CD4-positive, alpha-beta T cell (primary cell): ENCODE data around the gene RNF169. TPM values are rescaled to one million over a fixed set of nuclear protein-coding genes. Genes with fewer than 3 reads are reported as not detected.

Experiments
- ATAC-seq: fragments of 200-7000 bp; cut with Tn5 transposase; one replicate; pipeline ENCODE4 v1.10.0; 2022; ENCODE audit warnings: mild to moderate bottlenecking; ENCODE audit not compliant: poor library complexity
- CTCF ChIA-PET: fragments of 350-600 bp; sonication (Branson Sonifier 250); formaldehyde crosslinking; loops from one replicate; lab custom pipeline; 2021; ENCODE audit warnings: antibody characterized with exemption, inconsistent platforms; lab: Charles Lee
- POLR2A ChIA-PET: fragments of 350-600 bp; sonication (Branson Sonifier 250); formaldehyde crosslinking; loops from one replicate; lab custom pipeline; 2021; ENCODE audit warnings: antibody characterized with exemption, inconsistent platforms; lab: Charles Lee
- DNase-seq, 14 experiments: peaks; one replicate each; pipeline ENCODE4 v3.0.0-alpha.2; 2013 to 2020; ENCODE audit warnings: mixed read lengths in 2 of 14
- H3K27ac ChIP-seq, 2 donors: one replicate each; pipeline versions ENCODE4 v1.5.1 to v1.7.0; 2013; ENCODE audit warnings: low read length in 2 of 2, low read depth in 1 of 2, mild to moderate bottlenecking in 1 of 2
- H3K27me3 ChIP-seq, 2 experiments: 1 replicate in 1 of 2; 2 replicates in 1 of 2; pipeline versions ENCODE4 v1.6.1 to v1.7.0; 2013; ENCODE audit warnings: low read length in 2 of 2, control low read depth in 1 of 2, mild to moderate bottlenecking in 1 of 2, moderate library complexity in 1 of 2; ENCODE audit not compliant: insufficient read depth in 2 of 2, control insufficient read depth in 1 of 2
- H3K36me3 ChIP-seq: one replicate; pipeline ENCODE4 v1.6.1; 2013; ENCODE audit warnings: low read length, control low read depth; ENCODE audit not compliant: insufficient read depth
- H3K4me1 ChIP-seq: one replicate; pipeline ENCODE4 v1.6.1; 2013; ENCODE audit warnings: low read length, control low read depth; ENCODE audit not compliant: insufficient read depth
- H3K4me3 ChIP-seq: one replicate; pipeline ENCODE4 v1.5.1; 2013; ENCODE audit warnings: mild to moderate bottlenecking, low read length, moderate library complexity
- H3K9me3 ChIP-seq, 2 experiments: 1 replicate in 1 of 2; 2 replicates in 1 of 2; pipeline versions ENCODE4 v1.6.1 to v1.7.0; 2013; ENCODE audit warnings: low read length in 2 of 2, mild to moderate bottlenecking in 2 of 2, control low read depth in 1 of 2, moderate library complexity in 1 of 2; ENCODE audit not compliant: control insufficient read depth in 1 of 2, insufficient read depth in 1 of 2
- H3K27ac Mint-ChIP-seq: one replicate; pipeline ENCODE4 v1.8.0; 2020; ENCODE audit warnings: mixed read lengths
- H3K27me3 Mint-ChIP-seq: one replicate; pipeline ENCODE4 v1.8.0; 2021; ENCODE audit warnings: mixed read lengths
- H3K36me3 Mint-ChIP-seq: one replicate; pipeline ENCODE4 v1.8.0; 2021; ENCODE audit warnings: low read depth, mixed read lengths
- H3K4me1 Mint-ChIP-seq: one replicate; pipeline ENCODE4 v1.8.0; 2021; ENCODE audit warnings: low read depth, mixed read lengths
- H3K4me3 Mint-ChIP-seq: one replicate; pipeline ENCODE4 v1.8.0; 2020; ENCODE audit warnings: mild to moderate bottlenecking, mixed read lengths
- H3K9me3 Mint-ChIP-seq: one replicate; pipeline ENCODE4 v1.8.0; 2020; ENCODE audit warnings: mixed read lengths
- intact Hi-C, 2 experiments: fragments of 100-400 bp; cut with DNase I in 1 of 2; cut with micrococcal nuclease in 1 of 2; formaldehyde crosslinking; loops; one replicate each; pipeline versions ENCODE4 v1.15.1 to v1.9.0; 2023 to 2025; cut with DNase I, micrococcal nuclease
- total RNA-seq, 174 experiments: library from RNA in 2 of 174; stranded (reverse) in 2 of 174; gene quantifications; one replicate each; pipeline ENCODE4 v1.2.3 and lab custom pipeline; 2021 to 2026
- TF ChIP-seq, protein P1 (sequence below): fragments of 200-600 bp; IDR thresholded peaks from one replicate; pipeline ENCODE4 v1.8.0; 2022; ENCODE audit warnings: antibody characterized with exemption, mild to moderate bottlenecking

The RNF169 gene
- total RNA-seq, 2 experiments from 2014 or later = 15.2 to 15.5 TPM

DNA sequence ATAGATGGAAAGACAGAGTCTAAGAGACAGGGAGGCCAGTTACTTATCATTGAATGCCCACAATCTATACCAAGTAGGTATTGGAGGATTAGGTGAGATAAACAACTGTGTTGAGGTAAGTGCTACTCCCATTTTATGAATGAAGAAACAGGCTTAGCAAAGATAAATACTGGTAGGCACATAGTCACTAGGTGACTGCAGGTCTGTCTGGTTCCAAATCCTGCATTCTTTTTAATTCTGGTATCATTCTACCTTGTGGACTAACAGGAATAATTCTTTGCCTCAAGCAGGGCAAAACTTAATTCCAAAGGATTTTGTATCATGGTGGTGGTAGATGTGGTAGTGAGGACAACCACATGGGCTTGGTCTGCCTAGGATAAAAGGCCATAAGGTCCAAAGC, 28.4 kb downstream of the RNF169 start:
- ChIA-PET POLR2A (no interaction called here), CTCF (no interaction called here)
- TF ChIP-seq, protein P1, sequence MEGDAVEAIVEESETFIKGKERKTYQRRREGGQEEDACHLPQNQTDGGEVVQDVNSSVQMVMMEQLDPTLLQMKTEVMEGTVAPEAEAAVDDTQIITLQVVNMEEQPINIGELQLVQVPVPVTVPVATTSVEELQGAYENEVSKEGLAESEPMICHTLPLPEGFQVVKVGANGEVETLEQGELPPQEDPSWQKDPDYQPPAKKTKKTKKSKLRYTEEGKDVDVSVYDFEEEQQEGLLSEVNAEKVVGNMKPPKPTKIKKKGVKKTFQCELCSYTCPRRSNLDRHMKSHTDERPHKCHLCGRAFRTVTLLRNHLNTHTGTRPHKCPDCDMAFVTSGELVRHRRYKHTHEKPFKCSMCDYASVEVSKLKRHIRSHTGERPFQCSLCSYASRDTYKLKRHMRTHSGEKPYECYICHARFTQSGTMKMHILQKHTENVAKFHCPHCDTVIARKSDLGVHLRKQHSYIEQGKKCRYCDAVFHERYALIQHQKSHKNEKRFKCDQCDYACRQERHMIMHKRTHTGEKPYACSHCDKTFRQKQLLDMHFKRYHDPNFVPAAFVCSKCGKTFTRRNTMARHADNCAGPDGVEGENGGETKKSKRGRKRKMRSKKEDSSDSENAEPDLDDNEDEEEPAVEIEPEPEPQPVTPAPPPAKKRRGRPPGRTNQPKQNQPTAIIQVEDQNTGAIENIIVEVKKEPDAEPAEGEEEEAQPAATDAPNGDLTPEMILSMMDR = no peak
- Histone ChIP-seq H3K27me3 (no peaks in the 10 kb centered on the region), H3K4me1 (peaks cover 8% of the 10 kb centered on the region), H3K4me3 (no peak overlapping the region), H3K27ac (no peak overlapping the region), H3K36me3 (no peaks in the 10 kb centered on the region), H3K9me3 (no peaks in the 10 kb centered on the region)
- Mint-ChIP-seq H3K4me3 (no peak overlapping the region), H3K36me3 (no peaks in the 10 kb centered on the region), H3K27me3 (no peaks in the 10 kb centered on the region), H3K4me1 (peaks cover 41% of the 10 kb centered on the region), H3K9me3 (no peaks in the 10 kb centered on the region), H3K27ac (no peak overlapping the region)
- ATAC-seq = no peak
- intact Hi-C loops = no loop called here
- no peak for DNase-seq

DNA sequence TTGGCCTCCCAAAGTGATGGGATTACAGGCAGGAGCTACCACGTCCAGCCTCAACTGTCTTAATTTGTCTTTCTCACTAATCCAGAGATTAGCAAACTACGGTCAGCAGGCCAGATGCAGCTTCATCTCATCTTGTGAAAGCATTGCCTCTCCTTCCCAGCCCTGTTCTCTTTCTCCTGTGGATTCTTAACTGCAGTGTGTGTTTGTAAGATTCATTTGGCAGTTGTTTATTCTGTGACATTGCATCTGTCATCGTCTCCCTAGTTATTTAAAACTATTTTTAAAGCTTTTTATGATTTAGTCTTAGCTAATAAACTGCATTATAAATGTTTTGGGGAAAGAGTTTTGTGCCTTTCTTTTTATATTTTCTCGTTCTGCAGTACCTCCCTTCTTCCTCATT, 29.2 kb downstream of the RNF169 start:
- ATAC-seq (no peak), DNase-seq (no peak)
- intact Hi-C loops = no loop called here
- POLR2A ChIA-PET = no interaction called here
- H3K27ac Mint-ChIP-seq = no peak overlapping the region
- no peaks in the 10 kb centered on the region for H3K9me3 Mint-ChIP-seq
- Histone ChIP-seq H3K36me3 (no peaks in the 10 kb centered on the region), H3K4me3 (no peak overlapping the region), H3K9me3 (no peaks in the 10 kb centered on the region), H3K27ac (no peak overlapping the region), H3K27me3 (no peaks in the 10 kb centered on the region), H3K4me1 (peaks cover 14% of the 10 kb centered on the region)
- peaks cover 36% of the 10 kb centered on the region for H3K4me1 Mint-ChIP-seq
- TF ChIP-seq, protein P1 = no peak
- H3K4me3 Mint-ChIP-seq = no peak overlapping the region
- CTCF ChIA-PET = no interaction called here
- H3K36me3 Mint-ChIP-seq = no peaks in the 10 kb centered on the region
- no peaks in the 10 kb centered on the region for H3K27me3 Mint-ChIP-seq

DNA sequence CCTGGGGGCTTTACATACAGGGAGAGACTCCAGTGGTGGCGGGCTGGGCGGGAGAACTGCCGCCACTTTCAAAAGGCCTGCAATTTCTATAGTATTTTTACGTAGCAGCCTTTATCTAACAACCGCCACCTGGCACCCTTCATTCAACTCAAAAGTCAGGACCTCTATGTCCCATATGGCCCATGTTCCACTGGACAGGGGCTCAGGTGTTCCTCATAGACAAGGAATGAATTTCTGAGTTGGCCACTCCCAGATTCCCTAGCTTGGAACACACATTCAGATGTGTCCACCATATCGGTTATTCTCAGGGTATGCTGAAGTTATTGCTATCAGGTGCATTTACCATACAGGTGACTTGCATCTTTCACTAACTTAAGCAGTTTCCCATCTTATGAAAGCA, 29.9 kb downstream of the RNF169 start:
- no peak overlapping the region for H3K4me3 ChIP-seq
- H3K4me1 Mint-ChIP-seq = peaks cover 29% of the 10 kb centered on the region
- H3K27ac Mint-ChIP-seq = no peak overlapping the region
- DNase-seq (no peak), ATAC-seq (no peak)
- no peak overlapping the region for H3K27ac ChIP-seq
- intact Hi-C loops = no loop called here
- H3K27me3 Mint-ChIP-seq = no peaks in the 10 kb centered on the region
- peaks cover 19% of the 10 kb centered on the region for H3K4me1 ChIP-seq
- no peaks in the 10 kb centered on the region for H3K27me3 ChIP-seq
- CTCF ChIA-PET = no interaction called here
- no peaks in the 10 kb centered on the region for H3K9me3 Mint-ChIP-seq
- POLR2A ChIA-PET = interaction anchor here (0.7 kb wide), 1 partner anchor 527 kb away, joined by 3 read pairs; no protein-coding TSS in a partner anchor
- no peaks in the 10 kb centered on the region for H3K36me3 ChIP-seq
- TF ChIP-seq, protein P1 = no peak
- H3K9me3 ChIP-seq = no peaks in the 10 kb centered on the region
- H3K36me3 Mint-ChIP-seq = no peaks in the 10 kb centered on the region
- no peak overlapping the region for H3K4me3 Mint-ChIP-seq
